A549 (cell line): ENCODE data around the gene XAB2. TPM values are rescaled to one million over a fixed set of nuclear protein-coding genes. Genes with fewer than 3 reads are reported as not detected.

ENCODE experiments used
- ATAC-seq, 2 experiments: fragments of 200-7000 bp in 1 of 2; fragments of >200 bp in 1 of 2; cut with Nextera tagmentation in 1 of 2; cut with Tn5 transposase in 1 of 2; 3 replicates each; pipeline versions ENCODE4 v1.8.0 to v1.9.1; 2018 to 2020; ENCODE audit warnings: mild to moderate bottlenecking in 1 of 2, moderate library complexity in 1 of 2
- CTCF ChIA-PET: fragments of 300-600 bp; sonication (Branson Sonifier 250); formaldehyde crosslinking; extraction: SDS; loops from one replicate; lab custom pipeline; 2021; ENCODE audit warnings: antibody characterized with exemption, inconsistent platforms; lab: Yijun Ruan, JAX
- POLR2A ChIA-PET: fragments of 350-600 bp; formaldehyde crosslinking; extraction: SDS; loops from one replicate; lab custom pipeline; 2021; ENCODE audit warnings: antibody characterized with exemption, inconsistent platforms; lab: Yijun Ruan, JAX
- DNase-seq, 2 experiments: peaks; one replicate each; pipeline versions ENCODE4 v3.0.0 to v3.0.0-alpha.2; 2011 to 2016; ENCODE audit warnings: low read depth in 1 of 2, low spot score in 1 of 2
- FAIRE-seq: peaks from 2 replicates; lab custom pipeline; 2011; peaks lifted over from hg19 to GRCh38; lab: Jason Lieb, UNC
- H3K27ac ChIP-seq, 2 experiments: fragments of >200 bp; sonication (Bioruptor Twin); formaldehyde crosslinking; 3 replicates each; pipeline ENCODE4 v1.5.1; 2016 to 2017
- H3K4me1 ChIP-seq: fragments of >200 bp; sonication (Bioruptor Twin); formaldehyde crosslinking; 3 replicates; pipeline ENCODE4 v1.6.1; 2016
- H3K4me2 ChIP-seq: fragments of >200 bp; sonication (Bioruptor Twin); formaldehyde crosslinking; 3 replicates; pipeline ENCODE4 v1.6.1; 2016
- H3K4me3 ChIP-seq: fragments of >200 bp; sonication (Bioruptor Twin); formaldehyde crosslinking; 3 replicates; pipeline ENCODE4 v1.5.1; 2016
- H3K9me3 ChIP-seq: fragments of >200 bp; sonication (Bioruptor Twin); formaldehyde crosslinking; 3 replicates; pipeline ENCODE4 v1.6.1; 2016
- CBX8 ChIP-seq: fragments of 200-600 bp; sonication (generic); IDR thresholded peaks from 2 replicates; pipeline ENCODE4 v1.6.1; 2016
- CEBPB ChIP-seq, 2 experiments: fragments of >200 bp in 1 of 2; sonication (Bioruptor Twin) in 1 of 2; formaldehyde crosslinking in 1 of 2; IDR thresholded peaks; 2 replicates each; pipeline ENCODE4 v1.6.1; 2012 to 2016
- CHD2 ChIP-seq: fragments of 150-350 bp; IDR thresholded peaks from 2 replicates; pipeline ENCODE4 v1.6.1; 2014; ENCODE audit warnings: low read length; ENCODE audit not compliant: partially characterized antibody
- FOSB ChIP-seq: fragments of 250-450 bp; sonication (Bioruptor Pico); IDR thresholded peaks from 2 replicates; pipeline ENCODE4 v1.5.0; 2020; ENCODE audit warnings: mild to moderate bottlenecking, moderate library complexity
- GATA3 ChIP-seq: IDR thresholded peaks from 2 replicates; pipeline ENCODE4 v1.6.1; 2012; ENCODE audit warnings: borderline replicate concordance
- HEYL ChIP-seq: fragments of 250-450 bp; sonication (Bioruptor Pico); IDR thresholded peaks from 2 replicates; pipeline ENCODE4 v1.8.0; 2021; ENCODE audit warnings: mild to moderate bottlenecking, moderate library complexity
- KDM1A ChIP-seq: fragments of 200-600 bp; sonication (generic); IDR thresholded peaks from 2 replicates; pipeline ENCODE4 v1.6.1; 2016; ENCODE audit warnings: low read depth, mild to moderate bottlenecking
- MAFK ChIP-seq: fragments of 450-650 bp; IDR thresholded peaks from 2 replicates; pipeline ENCODE4 v1.6.1; 2014; ENCODE audit not compliant: partially characterized antibody
- MAZ ChIP-seq: fragments of 150-350 bp; IDR thresholded peaks from 2 replicates; pipeline ENCODE4 v1.6.1; 2014; ENCODE audit warnings: antibody characterized with exemption, low read depth, low read length, borderline replicate concordance
- NFE2L2 ChIP-seq: fragments of 150-350 bp; conservative IDR thresholded peaks from 2 replicates; pipeline ENCODE4 v1.6.1; 2014; ENCODE audit warnings: low read length
- NPAS2 ChIP-seq: fragments of 250-450 bp; sonication (Bioruptor Pico); IDR thresholded peaks from 2 replicates; pipeline ENCODE4 v1.8.0; 2022; ENCODE audit warnings: mild to moderate bottlenecking, moderate library complexity, borderline replicate concordance
- POLR2A ChIP-seq: IDR thresholded peaks from 2 replicates; pipeline ENCODE4 v1.6.1; 2012; ENCODE audit warnings: mild to moderate bottlenecking, low read length
- RARB ChIP-seq: fragments of 250-450 bp; sonication (Bioruptor Pico); IDR thresholded peaks from 2 replicates; pipeline ENCODE4 v1.8.0; 2021; ENCODE audit warnings: mild to moderate bottlenecking, moderate library complexity
- RCOR1 ChIP-seq: fragments of 150-350 bp; IDR thresholded peaks from 2 replicates; pipeline ENCODE4 v1.6.1; 2014; ENCODE audit warnings: antibody characterized with exemption, low read length, low read depth
- RFX5 ChIP-seq: fragments of 450-650 bp; IDR thresholded peaks from 2 replicates; pipeline ENCODE4 v1.7.1; 2014; ENCODE audit warnings: antibody characterized with exemption, mild to moderate bottlenecking, moderate library complexity
- SMC3 ChIP-seq: fragments of >200 bp; sonication (Bioruptor Twin); formaldehyde crosslinking; IDR thresholded peaks from 3 replicates; pipeline ENCODE4 v1.6.1; 2018; ENCODE audit warnings: inconsistent platforms
- SREBF2 ChIP-seq: fragments of 450-650 bp; IDR thresholded peaks from 2 replicates; pipeline ENCODE4 v1.6.1; 2014; ENCODE audit warnings: mild to moderate bottlenecking, moderate library complexity
- ZC3H11A ChIP-seq: fragments of 450-650 bp; IDR thresholded peaks from 2 replicates; pipeline ENCODE4 v1.6.1; 2014; ENCODE audit warnings: antibody characterized with exemption, mild to moderate bottlenecking
- ZNF302 ChIP-seq: fragments of 250-450 bp; sonication (Bioruptor Pico); IDR thresholded peaks from 2 replicates; pipeline ENCODE4 v1.9.0; 2021; ENCODE audit warnings: inconsistent platforms, mild to moderate bottlenecking, moderate library complexity
- WGBS: methylation state at CpG from one replicate; pipeline ENCODE4 v1.1.6; 2017; ENCODE audit errors: missing lambda C conversion rate; 5-methylcytosine and 5-hydroxymethylcytosine counted together
- polyA plus RNA-seq, 4 experiments: library from polyadenylated mRNA; depleted of rRNA in 3 of 4; stranded (reverse); fragments of >200 nt; fragmentation: RNase III in 1 of 4; extraction: RNeasy Plus Mini Kit Qiagen cat#74134 plus additional on column Dnase treatment in 1 of 4; gene quantifications; 2 replicates in 3 of 4; 3 replicates in 1 of 4; pipeline ENCODE4 v1.2.3, GENCODE V29; 2011 to 2017
- TF ChIP-seq, protein P1 (sequence below): fragments of >200 bp; sonication (Bioruptor Twin); formaldehyde crosslinking; IDR thresholded peaks from 3 replicates; pipeline ENCODE4 v1.5.1; 2016
- TF ChIP-seq, protein P2 (sequence below): IDR thresholded peaks from 2 replicates; pipeline ENCODE4 v1.6.1; 2012
- TF ChIP-seq, protein P3 (sequence below): fragments of 450-650 bp; IDR thresholded peaks from 2 replicates; pipeline ENCODE4 v1.6.1; 2014; ENCODE audit warnings: antibody characterized with exemption
- TF ChIP-seq, protein P4 (sequence below): fragments of 150-350 bp; IDR thresholded peaks from 2 replicates; pipeline ENCODE4 v1.6.1; 2014; ENCODE audit warnings: low read depth, mild to moderate bottlenecking, low read length
- TF ChIP-seq, protein P5 (sequence below): fragments of >200 bp; sonication (Bioruptor Twin); formaldehyde crosslinking; IDR thresholded peaks from 3 replicates; pipeline ENCODE4 v1.6.1; 2016

Gene XAB2
- polyA plus RNA-seq, 2 of the 4 experiments (the other 2 are of a cell fraction) = 15.0 to 21.2 TPM

DNA sequence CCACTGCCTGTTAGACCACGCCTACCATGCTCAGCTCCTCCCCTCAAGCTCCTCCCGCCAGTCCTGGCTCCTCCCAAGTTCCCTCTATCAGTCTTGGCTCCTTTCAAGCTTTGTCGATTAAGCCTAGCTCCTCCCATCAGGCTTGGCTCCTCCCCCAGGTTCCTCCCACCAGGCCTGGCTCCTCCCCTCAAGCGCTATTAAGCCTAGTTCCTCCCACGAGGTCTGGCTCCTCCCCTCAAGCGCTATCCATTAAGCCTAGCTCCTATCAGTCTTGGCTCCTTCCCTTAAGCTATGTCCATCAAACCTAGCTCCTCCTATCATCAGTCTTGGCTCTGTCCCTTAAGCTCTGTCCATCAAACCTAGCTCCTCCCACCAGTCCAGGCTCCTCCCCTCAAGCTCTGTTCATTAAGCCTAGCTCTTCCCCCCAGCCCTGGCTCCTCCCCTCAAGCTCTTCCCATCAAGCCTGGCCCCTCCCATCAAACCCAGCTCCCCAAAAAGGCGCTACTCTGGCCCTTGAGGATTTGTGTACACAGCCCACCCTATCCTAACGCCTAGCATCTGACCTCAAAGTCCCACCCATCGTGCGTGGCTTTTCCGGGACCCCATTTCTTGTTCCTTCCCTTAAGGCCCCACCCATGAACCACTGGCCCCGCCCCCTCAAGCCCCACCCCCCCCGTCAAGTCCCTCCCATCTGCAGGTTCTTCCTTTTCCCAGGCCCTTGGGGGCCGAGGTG lies 23.7 kb downstream of the XAB2 start:
- Histone ChIP-seq H3K4me1 (no peaks in the 10 kb centered on the region), H3K4me3 (no peak overlapping the region), H3K4me2 (no peak overlapping the region), H3K9me3 (no peaks in the 10 kb centered on the region), H3K27ac (no peak overlapping the region)
- peak; percentile 67 to 88 for ATAC-seq
- 48% methylated on average over 11 of the region's 14 CpGs for WGBS
- POLR2A ChIA-PET = interaction anchor here (1.0 to 1.2 kb wide), 2 partner anchors 24 to 32 kb away, joined by 3 to 5 read pairs; partner anchors contain the start of genes PET100 and XAB2
- TF ChIP-seq RARB (CRISPR knock-in tag) (no peak), ZNF302 (CRISPR knock-in tag) (no peak), RFX5 (no peak), NFE2L2 (no peak), GATA3 (no peak), MAZ (no peak), RCOR1 (no peak), FOSB (CRISPR knock-in tag) (no peak), POLR2A (no peak), SMC3 (no peak), SREBF2 (no peak), CBX8 (no peak)
- TF ChIP-seq, protein P1, sequence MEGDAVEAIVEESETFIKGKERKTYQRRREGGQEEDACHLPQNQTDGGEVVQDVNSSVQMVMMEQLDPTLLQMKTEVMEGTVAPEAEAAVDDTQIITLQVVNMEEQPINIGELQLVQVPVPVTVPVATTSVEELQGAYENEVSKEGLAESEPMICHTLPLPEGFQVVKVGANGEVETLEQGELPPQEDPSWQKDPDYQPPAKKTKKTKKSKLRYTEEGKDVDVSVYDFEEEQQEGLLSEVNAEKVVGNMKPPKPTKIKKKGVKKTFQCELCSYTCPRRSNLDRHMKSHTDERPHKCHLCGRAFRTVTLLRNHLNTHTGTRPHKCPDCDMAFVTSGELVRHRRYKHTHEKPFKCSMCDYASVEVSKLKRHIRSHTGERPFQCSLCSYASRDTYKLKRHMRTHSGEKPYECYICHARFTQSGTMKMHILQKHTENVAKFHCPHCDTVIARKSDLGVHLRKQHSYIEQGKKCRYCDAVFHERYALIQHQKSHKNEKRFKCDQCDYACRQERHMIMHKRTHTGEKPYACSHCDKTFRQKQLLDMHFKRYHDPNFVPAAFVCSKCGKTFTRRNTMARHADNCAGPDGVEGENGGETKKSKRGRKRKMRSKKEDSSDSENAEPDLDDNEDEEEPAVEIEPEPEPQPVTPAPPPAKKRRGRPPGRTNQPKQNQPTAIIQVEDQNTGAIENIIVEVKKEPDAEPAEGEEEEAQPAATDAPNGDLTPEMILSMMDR = no peak
- TF ChIP-seq, protein P2, sequence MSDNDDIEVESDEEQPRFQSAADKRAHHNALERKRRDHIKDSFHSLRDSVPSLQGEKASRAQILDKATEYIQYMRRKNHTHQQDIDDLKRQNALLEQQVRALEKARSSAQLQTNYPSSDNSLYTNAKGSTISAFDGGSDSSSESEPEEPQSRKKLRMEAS = no peak
- TF ChIP-seq, protein P3, sequence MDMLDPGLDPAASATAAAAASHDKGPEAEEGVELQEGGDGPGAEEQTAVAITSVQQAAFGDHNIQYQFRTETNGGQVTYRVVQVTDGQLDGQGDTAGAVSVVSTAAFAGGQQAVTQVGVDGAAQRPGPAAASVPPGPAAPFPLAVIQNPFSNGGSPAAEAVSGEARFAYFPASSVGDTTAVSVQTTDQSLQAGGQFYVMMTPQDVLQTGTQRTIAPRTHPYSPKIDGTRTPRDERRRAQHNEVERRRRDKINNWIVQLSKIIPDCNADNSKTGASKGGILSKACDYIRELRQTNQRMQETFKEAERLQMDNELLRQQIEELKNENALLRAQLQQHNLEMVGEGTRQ = no peak
- FAIRE-seq = no peak
- peak in 1 of 2 experiments; percentile 72 for DNase-seq
- CTCF ChIA-PET = interaction anchor here (1.0 to 3.3 kb wide), 3 partner anchors 8 to 75 kb away, joined by 3 to 13 read pairs (median 3); partner anchors contain the start of gene TRAPPC5

DNA sequence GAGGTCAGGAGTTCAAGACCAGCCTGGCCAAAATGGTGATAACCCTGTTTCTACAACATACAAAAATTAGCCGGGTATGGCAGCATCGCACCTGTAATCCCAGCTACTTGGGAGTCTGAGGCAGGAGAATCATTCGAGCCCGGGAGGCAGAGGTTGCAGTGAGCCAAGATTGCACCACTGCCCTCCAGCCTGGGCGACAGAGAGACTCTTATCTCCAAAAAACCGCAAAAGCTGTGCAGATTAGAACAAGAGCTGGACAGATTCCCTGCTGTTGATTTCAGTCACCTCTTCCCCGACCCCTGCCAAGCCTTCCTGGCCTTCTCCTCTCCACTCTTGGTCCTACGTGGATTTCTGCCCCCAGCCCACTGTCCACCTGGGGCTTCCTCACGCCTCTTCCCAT lies 25.4 kb downstream of the XAB2 start:
- no peaks in the 10 kb centered on the region for H3K4me1 ChIP-seq
- CTCF ChIA-PET = interaction anchor here (2.0 kb wide), 1 partner anchor 36 kb away, joined by 7 read pairs; no protein-coding TSS in a partner anchor
- POLR2A ChIA-PET = no interaction called here
- TF ChIP-seq ZC3H11A (no peak), NPAS2 (CRISPR knock-in tag) (no peak), MAFK (no peak), SREBF2 (no peak), CHD2 (no peak), KDM1A (no peak), CEBPB (IDR thresholded peaks at IDR 0.05) (no peak), NFE2L2 (no peak), HEYL (CRISPR knock-in tag) (no peak), SMC3 (no peak)
- TF ChIP-seq, protein P4, sequence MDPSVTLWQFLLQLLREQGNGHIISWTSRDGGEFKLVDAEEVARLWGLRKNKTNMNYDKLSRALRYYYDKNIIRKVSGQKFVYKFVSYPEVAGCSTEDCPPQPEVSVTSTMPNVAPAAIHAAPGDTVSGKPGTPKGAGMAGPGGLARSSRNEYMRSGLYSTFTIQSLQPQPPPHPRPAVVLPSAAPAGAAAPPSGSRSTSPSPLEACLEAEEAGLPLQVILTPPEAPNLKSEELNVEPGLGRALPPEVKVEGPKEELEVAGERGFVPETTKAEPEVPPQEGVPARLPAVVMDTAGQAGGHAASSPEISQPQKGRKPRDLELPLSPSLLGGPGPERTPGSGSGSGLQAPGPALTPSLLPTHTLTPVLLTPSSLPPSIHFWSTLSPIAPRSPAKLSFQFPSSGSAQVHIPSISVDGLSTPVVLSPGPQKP = no peak
- TF ChIP-seq, protein P5, sequence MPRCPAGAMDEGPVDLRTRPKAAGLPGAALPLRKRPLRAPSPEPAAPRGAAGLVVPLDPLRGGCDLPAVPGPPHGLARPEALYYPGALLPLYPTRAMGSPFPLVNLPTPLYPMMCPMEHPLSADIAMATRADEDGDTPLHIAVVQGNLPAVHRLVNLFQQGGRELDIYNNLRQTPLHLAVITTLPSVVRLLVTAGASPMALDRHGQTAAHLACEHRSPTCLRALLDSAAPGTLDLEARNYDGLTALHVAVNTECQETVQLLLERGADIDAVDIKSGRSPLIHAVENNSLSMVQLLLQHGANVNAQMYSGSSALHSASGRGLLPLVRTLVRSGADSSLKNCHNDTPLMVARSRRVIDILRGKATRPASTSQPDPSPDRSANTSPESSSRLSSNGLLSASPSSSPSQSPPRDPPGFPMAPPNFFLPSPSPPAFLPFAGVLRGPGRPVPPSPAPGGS = no peak
- TF ChIP-seq, all 56 proteins: peak for 0
- WGBS = 65% methylated on average over 9 of the region's 9 CpGs
- no peak overlapping the region for H3K27ac ChIP-seq
- FAIRE-seq (no peak), ATAC-seq (no peak), DNase-seq (no peak)
- H3K9me3 ChIP-seq = no peaks in the 10 kb centered on the region
- no peak overlapping the region for H3K4me3 ChIP-seq
- no peak overlapping the region for H3K4me2 ChIP-seq
